Mesodermal cell (in vitro differentiated cells): ENCODE results near the gene FNTB.

Experiments used
- H3K27ac ChIP-seq: 2 replicates; pipeline ENCODE4 v1.7.0; 2013; ENCODE audit warnings: mild to moderate bottlenecking, low read depth, low read length, moderate library complexity; ENCODE audit not compliant: severe bottlenecking
- H3K36me3 ChIP-seq: 2 replicates; pipeline ENCODE4 v1.7.1; 2013; ENCODE audit warnings: mild to moderate bottlenecking, low read length, moderate library complexity; ENCODE audit not compliant: control insufficient read depth, insufficient read depth
- H3K4me1 ChIP-seq: one replicate; pipeline ENCODE4 v1.7.1; 2013; ENCODE audit warnings: mild to moderate bottlenecking, low read length; ENCODE audit not compliant: insufficient read depth, control insufficient read depth, poor library complexity, severe bottlenecking
- H3K4me3 ChIP-seq: 2 replicates; pipeline ENCODE4 v1.7.0; 2013; ENCODE audit warnings: low read length, control low read depth, mild to moderate bottlenecking; ENCODE audit not compliant: insufficient read depth, poor library complexity, severe bottlenecking; ENCODE audit errors: extremely low read depth
- H3K9me3 ChIP-seq: 2 replicates; pipeline ENCODE4 v1.7.1; 2013; ENCODE audit warnings: mild to moderate bottlenecking, low read length, moderate library complexity; ENCODE audit not compliant: control insufficient read depth
- WGBS, 2 experiments: methylation state at CpG; one replicate each; pipeline ENCODE4 v1.1.5; 2013; ENCODE audit warnings: missing lambda C conversion rate in 2 of 2; ENCODE audit not compliant: insufficient coverage in 2 of 2; 5-methylcytosine and 5-hydroxymethylcytosine counted together

FNTB gene

GRCh38 chr14:64954491-64955240 is 32.0 kb upstream of the FNTB start:
- Histone ChIP-seq H3K9me3 (no peaks in the 10 kb centered on the region), H3K27ac (no peak overlapping the region), H3K4me3 (no peak overlapping the region), H3K4me1 (no peaks in the 10 kb centered on the region), H3K36me3 (peaks cover 6% of the 10 kb centered on the region)
- WGBS, 2 experiments = 77 to 90% methylated on average over 4 to 5 of the region's 9 CpGs

DNA sequence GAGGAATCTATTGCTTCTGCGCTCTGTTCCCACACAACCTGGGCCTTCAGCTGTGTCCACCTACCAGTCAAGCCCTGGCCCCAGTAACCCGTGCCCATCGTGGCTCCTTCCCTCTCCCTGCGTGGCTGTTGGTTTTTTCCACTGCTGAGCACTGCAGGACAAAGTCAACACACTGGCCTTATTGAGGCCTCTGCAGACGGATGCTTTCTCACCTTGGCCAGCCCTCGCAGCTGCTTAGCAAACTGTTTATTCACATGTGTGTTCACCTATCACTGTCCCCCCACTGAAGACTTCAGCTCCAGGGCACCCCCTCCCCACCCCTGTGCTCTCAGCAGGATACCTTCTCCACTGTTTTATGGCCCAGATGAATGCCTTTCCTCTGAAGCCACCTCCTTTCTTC is 31.4 kb upstream of the FNTB start:
- Histone ChIP-seq H3K27ac (no peak overlapping the region), H3K4me1 (no peaks in the 10 kb centered on the region), H3K36me3 (peaks cover 6% of the 10 kb centered on the region), H3K4me3 (no peak overlapping the region), H3K9me3 (no peaks in the 10 kb centered on the region)
- 67 to 70% methylated on average over 6 of the region's 6 CpGs for WGBS, 2 experiments

GRCh38 chr14:64956697-64957406 is 29.8 kb upstream of the FNTB start:
- H3K36me3 ChIP-seq = peaks cover 6% of the 10 kb centered on the region
- H3K4me3 ChIP-seq = no peak overlapping the region
- 91 to 92% methylated on average over 6 to 7 of the region's 8 CpGs for WGBS, 2 experiments

GRCh38 chr14:64958201-64958600 is 28.5 kb upstream of the FNTB start:
- Histone ChIP-seq H3K9me3 (no peaks in the 10 kb centered on the region), H3K4me3 (no peak overlapping the region), H3K36me3 (peaks cover 3% of the 10 kb centered on the region), H3K27ac (no peak overlapping the region), H3K4me1 (peaks cover 4% of the 10 kb centered on the region)
- WGBS, 2 experiments = 80% methylated on average over 1 to 2 of the region's 2 CpGs

More at GRCh38 chr14:64956697-64957406, 29.8 kb upstream of the FNTB start:
- H3K27ac ChIP-seq = no peak overlapping the region
- no peaks in the 10 kb centered on the region for H3K9me3 ChIP-seq
- H3K4me1 ChIP-seq = peaks cover 4% of the 10 kb centered on the region

GRCh38 chr14:64958743-64959142 is 28.0 kb upstream of the FNTB start:
- peaks cover 3% of the 10 kb centered on the region for H3K36me3 ChIP-seq
- 87 to 90% methylated on average over 5 of the region's 5 CpGs for WGBS, 2 experiments
- H3K27ac ChIP-seq = no peak overlapping the region
- H3K4me1 ChIP-seq = peaks cover 4% of the 10 kb centered on the region
- no peak overlapping the region for H3K4me3 ChIP-seq
- no peaks in the 10 kb centered on the region for H3K9me3 ChIP-seq

DNA sequence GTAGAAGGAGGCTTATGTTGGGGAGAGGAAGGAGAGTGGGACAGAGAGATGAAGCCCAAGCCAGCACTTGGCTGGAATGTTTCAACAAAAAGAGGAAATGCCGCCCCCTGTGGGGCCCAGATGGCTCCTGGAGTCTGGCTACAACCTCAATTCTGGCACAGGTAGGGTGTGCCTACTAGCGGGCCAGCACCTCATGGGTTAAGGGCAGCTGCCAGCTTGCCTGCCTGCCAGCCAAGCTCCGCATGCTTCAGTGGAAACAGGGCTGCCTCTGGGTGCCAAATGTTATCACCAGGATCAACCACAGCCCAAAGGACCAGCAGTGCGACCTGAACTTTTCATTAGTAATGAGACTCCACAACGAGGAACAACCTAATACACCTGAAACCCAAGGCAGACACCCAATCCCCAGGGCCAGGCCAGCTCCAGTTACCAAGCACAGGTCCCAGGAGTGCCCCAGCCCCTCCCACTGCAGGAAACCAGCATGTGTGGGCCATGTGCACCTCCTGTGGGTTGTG is 25.9 kb upstream of the FNTB start:
- Histone ChIP-seq H3K4me3 (no peak overlapping the region), H3K36me3 (peaks cover 3% of the 10 kb centered on the region), H3K9me3 (no peaks in the 10 kb centered on the region), H3K4me1 (peaks cover 4% of the 10 kb centered on the region), H3K27ac (no peak overlapping the region)
- WGBS, 2 experiments = 76 to 100% methylated on average over 1 to 3 of the region's 5 CpGs

- 83% methylated on average over 1 of the region's 1 CpG; no CpG with 5 or more reads in 1 of the 2 experiments for WGBS, 2 experiments
Measured at GRCh38 chr14:64963611-64964010, 23.1 kb upstream of the FNTB start.

GRCh38 chr14:64965356-64966000 is 21.2 kb upstream of the FNTB start:
- Histone ChIP-seq H3K36me3 (no peaks in the 10 kb centered on the region), H3K4me1 (peaks cover 13% of the 10 kb centered on the region), H3K27ac (no peak overlapping the region), H3K9me3 (no peaks in the 10 kb centered on the region), H3K4me3 (no peak overlapping the region)
- WGBS, 2 experiments = 91 to 92% methylated on average over 11 to 14 of the region's 15 CpGs

More at GRCh38 chr14:64963611-64964010, 23.1 kb upstream of the FNTB start:
- no peak overlapping the region for H3K4me3 ChIP-seq
- H3K4me1 ChIP-seq = peaks cover 9% of the 10 kb centered on the region
- H3K9me3 ChIP-seq = no peaks in the 10 kb centered on the region
- H3K36me3 ChIP-seq = peaks cover 3% of the 10 kb centered on the region
- H3K27ac ChIP-seq = no peak overlapping the region

- Histone ChIP-seq H3K9me3 (no peaks in the 10 kb centered on the region), H3K4me1 (peaks cover 18% of the 10 kb centered on the region), H3K27ac (no peak overlapping the region), H3K4me3 (no peak overlapping the region), H3K36me3 (no peaks in the 10 kb centered on the region)
- 60% methylated on average over 2 of the region's 2 CpGs; no CpG with 5 or more reads in 1 of the 2 experiments for WGBS, 2 experiments
Measured at GRCh38 chr14:64966976-64967375, 19.7 kb upstream of the FNTB start.

DNA sequence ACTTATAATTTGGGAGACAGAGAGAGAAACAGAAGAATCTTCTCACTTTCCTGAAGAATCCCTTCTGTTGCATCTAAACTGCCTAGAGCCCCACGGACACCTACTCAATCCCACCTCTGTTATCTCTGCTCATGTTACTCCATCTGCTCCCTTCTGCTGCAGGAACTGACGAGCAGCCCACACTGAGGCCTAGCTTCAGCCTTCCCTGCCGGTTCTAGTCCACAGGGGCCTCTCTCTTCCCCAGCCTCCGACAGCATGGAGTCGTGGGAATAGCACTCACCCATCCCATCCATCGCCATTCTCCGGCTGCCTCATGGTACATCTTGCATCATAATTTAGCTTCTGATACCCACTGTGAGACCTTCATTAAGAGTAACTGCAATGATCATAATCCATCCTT is 18.5 kb upstream of the FNTB start:
- Histone ChIP-seq H3K4me1 (peaks cover 18% of the 10 kb centered on the region), H3K27ac (no peak overlapping the region), H3K36me3 (no peaks in the 10 kb centered on the region), H3K9me3 (no peaks in the 10 kb centered on the region), H3K4me3 (no peak overlapping the region)
- WGBS, 2 experiments = 77% methylated on average over 7 of the region's 7 CpGs
